Posterior vena cava (tissue), 2 donors: Measurements from ENCODE around the gene MB21D2. TPM values are rescaled to one million over a fixed set of nuclear protein-coding genes. Genes with fewer than 3 reads are reported as not detected.
"Not testable (repeated sequence)": the region's sequence is repeated elsewhere in the genome, so short reads cannot be mapped to it uniquely, and the experiment has no call there.

Experiments used
- DNase-seq: peaks from one replicate; pipeline ENCODE4 v3.0.0-alpha.2; 2020; ENCODE audit warnings: low spot score
- intact Hi-C, 2 donors: fragments of 100-400 bp; cut with DNase I; formaldehyde crosslinking; loops; one replicate each; pipeline versions ENCODE4 v1.14.1 to v1.14.2; 2022 to 2023
- total RNA-seq, 2 donors: library from RNA; stranded (reverse); fragmentation: NEBNext Ultra II Directional; extraction: Animal tissue kit (Norgen Biotek cat#: 25700); gene quantifications; one replicate each; pipeline ENCODE4 v1.2.1, GENCODE V29; 2021
- donor health status: DM: yes; HTN: yes; CAD: no.
- donor health status: DM: yes; HTN: yes; CAD: no.

Gene MB21D2
- total RNA-seq, 2 donors from 2014 or later = 5.2 to 6.3 TPM

- intact Hi-C loops = no loop called here
- no peak for DNase-seq
Measured at GRCh38 chr3:192795021-192795420, 122.6 kb downstream of the MB21D2 start.

DNA sequence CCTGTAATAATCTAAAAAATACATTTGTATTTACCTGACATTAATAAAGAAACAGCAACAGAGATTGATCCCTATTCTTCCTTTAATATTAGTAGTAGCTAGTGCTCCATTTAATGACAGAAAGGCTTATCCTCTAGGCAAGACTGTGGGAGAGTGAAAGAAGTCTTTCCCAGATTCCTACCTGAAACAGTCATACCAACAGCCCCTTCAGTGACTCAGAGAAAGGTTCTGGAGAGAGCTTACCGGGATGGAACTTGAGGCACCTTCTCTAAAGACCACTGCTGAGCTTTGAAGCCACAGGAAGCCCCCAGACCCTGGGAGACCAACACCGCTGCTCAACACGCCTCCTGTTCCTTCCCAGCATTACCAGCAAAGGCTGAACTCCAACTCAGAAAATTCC, 123.4 kb downstream of the MB21D2 start:
- no peak for DNase-seq
- intact Hi-C loops = no loop called here

GRCh38 chr3:192788816-192789515, 128.7 kb downstream of the MB21D2 start:
- intact Hi-C loops = not testable (repeated sequence)

DNA sequence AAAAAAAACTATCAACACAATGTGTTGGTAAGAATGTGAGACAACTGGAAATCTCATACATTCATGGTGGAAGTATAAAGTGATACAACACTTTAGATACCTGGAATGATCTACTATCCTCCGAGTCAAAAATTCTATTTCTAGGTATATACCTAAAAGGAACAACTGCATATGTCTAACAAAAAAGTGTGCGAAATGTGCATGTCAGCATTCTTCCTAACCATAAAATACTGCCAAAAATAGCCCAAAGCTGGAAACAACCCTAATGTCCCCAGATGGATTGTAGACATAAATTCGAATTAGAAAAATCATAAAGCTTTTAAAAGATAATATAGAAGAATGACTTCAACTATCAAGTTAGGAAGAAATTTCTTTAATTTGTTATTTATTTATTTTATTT, 139.1 kb downstream of the MB21D2 start:
- intact Hi-C loops = no loop called here
- no peak for DNase-seq

More at GRCh38 chr3:192788816-192789515, 128.7 kb downstream of the MB21D2 start:
- peak; percentile 78 for DNase-seq

DNA sequence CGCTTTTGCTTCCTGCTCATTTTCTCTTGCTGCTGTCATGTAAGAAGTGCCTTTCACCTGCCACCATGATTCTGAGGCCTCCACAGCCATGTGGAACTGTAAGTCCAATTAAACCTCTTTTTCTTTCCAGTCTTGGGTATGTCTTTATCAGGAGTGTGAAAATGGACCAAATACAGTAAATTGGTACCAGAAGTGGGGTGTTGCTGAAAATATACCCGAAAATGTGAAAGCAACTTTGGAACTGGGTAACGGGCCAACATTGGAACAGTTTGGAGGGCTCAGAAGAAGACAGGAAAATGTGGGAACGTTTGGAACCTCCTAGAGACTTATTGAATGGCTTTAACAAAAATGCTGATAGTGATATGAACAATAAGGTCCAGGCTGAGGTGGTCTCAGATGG, 143.3 kb downstream of the MB21D2 start:
- intact Hi-C loops, DNase-seq: not testable (repeated sequence)

GRCh38 chr3:192772240-192772894, 145.3 kb downstream of the MB21D2 start:
- DNase-seq = no peak
- intact Hi-C loops = no loop called here

GRCh38 chr3:192758654-192759053, 159.0 kb downstream of the MB21D2 start:
- no peak for DNase-seq
- intact Hi-C loops = no loop called here

GRCh38 chr3:192751148-192751547, 166.5 kb downstream of the MB21D2 start:
- DNase-seq = no peak
- intact Hi-C loops = no loop called here

- intact Hi-C loops = no loop called here
- no peak for DNase-seq
Measured at GRCh38 chr3:192750201-192750600, 167.5 kb downstream of the MB21D2 start.

- intact Hi-C loops = no loop called here
- DNase-seq = no peak
Measured at GRCh38 chr3:192747746-192748145, 169.9 kb downstream of the MB21D2 start.

- no peak for DNase-seq
- intact Hi-C loops = no loop called here
Measured at GRCh38 chr3:192747145-192747544, 170.5 kb downstream of the MB21D2 start.

Other genes with a start within 250 kb of the MB21D2 start
- gene FGF12, start 190.3 kb downstream of the MB21D2 start, total RNA-seq = 1 to 10 TPM; 1.4 to 1.7 TPM